ENCODE results near the gene FIG4.

FIG4 gene

DNA sequence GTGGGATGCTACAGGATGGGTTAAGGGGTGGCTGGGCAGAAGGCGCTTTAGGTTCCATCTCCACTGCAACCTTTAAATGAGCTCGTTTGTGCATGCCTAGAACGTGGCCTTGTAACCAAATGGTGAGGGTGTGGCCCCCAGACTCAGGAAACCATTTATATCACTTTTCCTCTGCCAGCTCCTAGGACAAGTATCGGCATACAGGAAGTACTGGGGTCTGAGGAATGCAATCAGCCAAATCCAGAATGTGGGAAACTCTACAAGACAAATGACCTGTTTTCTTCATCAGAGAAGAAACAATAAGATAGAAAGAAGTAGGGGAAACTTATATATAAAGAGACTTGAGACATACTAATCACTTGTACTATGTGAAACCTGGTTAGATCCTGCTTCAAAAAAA, 21.3 kb upstream of the FIG4 start:
- no peak for DNase-seq (ENCODE audit: low read depth)
- H3K4me3 ChIP-seq (ENCODE audit: low read depth, low read length), result no peak overlapping the region
- TF ChIP-seq CTCF (IDR thresholded peaks at IDR 0.05; ENCODE audit: insufficient read depth, low read depth, low read length, missing control alignments), result no peak

- DNase-seq (ENCODE audit: low read depth), result no peak
- TF ChIP-seq CTCF (IDR thresholded peaks at IDR 0.05; ENCODE audit: insufficient read depth, low read depth, low read length, missing control alignments), result no peak
- no peak overlapping the region for H3K4me3 ChIP-seq (ENCODE audit: low read depth, low read length)
Measured at GRCh38 chr6:109671733-109672132, 19.4 kb upstream of the FIG4 start.

DNA sequence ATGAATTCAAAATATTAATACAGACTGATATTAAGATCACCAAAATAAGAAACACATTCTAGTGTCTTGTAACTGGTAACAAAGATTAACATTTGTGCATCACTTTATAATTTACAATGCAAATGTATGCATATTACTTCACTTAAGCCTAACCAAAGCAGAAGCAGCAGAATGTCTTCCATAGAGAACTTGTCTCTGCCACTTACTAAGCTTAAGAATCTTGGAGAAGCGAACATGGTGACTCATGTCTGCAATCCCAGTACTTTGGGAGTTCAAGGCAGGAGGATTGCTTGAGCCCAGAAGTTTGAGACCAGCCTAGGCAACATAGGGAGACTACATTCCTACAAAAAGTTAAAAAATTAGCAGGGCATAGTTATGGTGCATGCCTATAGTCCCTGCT, 18.9 kb upstream of the FIG4 start:
- H3K4me3 ChIP-seq (ENCODE audit: low read depth, low read length), result no peak overlapping the region
- TF ChIP-seq CTCF (IDR thresholded peaks at IDR 0.05; ENCODE audit: insufficient read depth, low read depth, low read length, missing control alignments), result no peak
- no peak for DNase-seq (ENCODE audit: low read depth)

DNA sequence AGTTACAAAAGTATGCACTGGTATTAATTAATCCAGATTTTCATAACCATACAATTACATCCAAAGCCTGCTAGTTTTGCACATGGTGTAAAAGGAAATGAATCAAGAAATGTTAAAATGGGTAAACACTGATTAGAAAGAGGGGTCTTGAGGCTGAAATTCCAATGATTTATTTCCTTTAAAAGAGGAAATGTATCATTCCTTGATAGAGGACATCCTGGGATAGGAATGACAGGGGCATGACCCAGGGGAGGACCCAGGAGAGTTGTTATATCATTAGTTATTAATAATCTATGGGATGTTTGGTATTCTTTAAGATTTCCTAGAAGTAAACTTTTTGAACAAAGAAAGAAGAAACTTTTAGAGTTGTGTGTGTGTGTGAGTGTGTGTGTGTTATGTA, 18.3 kb upstream of the FIG4 start:
- no peak overlapping the region for H3K4me3 ChIP-seq (ENCODE audit: low read depth, low read length)
- DNase-seq (ENCODE audit: low read depth), result no peak
- TF ChIP-seq CTCF (IDR thresholded peaks at IDR 0.05; ENCODE audit: insufficient read depth, low read depth, low read length, missing control alignments), result no peak

GRCh38 chr6:109676724-109677123, 14.4 kb upstream of the FIG4 start:
- TF ChIP-seq CTCF (IDR thresholded peaks at IDR 0.05; ENCODE audit: insufficient read depth, low read depth, low read length, missing control alignments), result no peak
- no peak for DNase-seq (ENCODE audit: low read depth)
- no peak overlapping the region for H3K4me3 ChIP-seq (ENCODE audit: low read depth, low read length)

GRCh38 chr6:109678240-109678639, 12.9 kb upstream of the FIG4 start:
- H3K4me3 ChIP-seq (ENCODE audit: low read depth, low read length), result no peak overlapping the region
- TF ChIP-seq CTCF (IDR thresholded peaks at IDR 0.05; ENCODE audit: insufficient read depth, low read depth, low read length, missing control alignments), result no peak
- DNase-seq (ENCODE audit: low read depth), result no peak

GRCh38 chr6:109678661-109679505, 12.2 kb upstream of the FIG4 start:
- DNase-seq (ENCODE audit: low read depth), result peak; percentile 22
- H3K4me3 ChIP-seq (ENCODE audit: low read depth, low read length), result peak overlapping the region; percentile 20; the same call in 1 of the 2 replicates

Data from GM12865 (cell line).